Measurements from ENCODE around the gene DBET.
"Not testable (repeated sequence)": the region's sequence is repeated elsewhere in the genome, so short reads cannot be mapped to it uniquely, and the experiment has no call there.

The DBET gene

GRCh38 chr4:190049378-190050239 lies 14.7 kb upstream of the DBET start:
- not testable (repeated sequence) for DNase-seq

- not testable (repeated sequence) for DNase-seq
Measured at GRCh38 chr4:190058997-190059396, 5.3 kb upstream of the DBET start.

GRCh38 chr4:190064805-190065204 lies 503 bp downstream of the DBET start:
- DNase-seq = not testable (repeated sequence)

- DNase-seq = not testable (repeated sequence)
Measured at GRCh38 chr4:190068351-190068750, 4.0 kb downstream of the DBET start.

GRCh38 chr4:190093052-190093451 lies 28.8 kb downstream of the DBET start:
- not testable (repeated sequence) for DNase-seq

- DNase-seq = not testable (repeated sequence)
Measured at GRCh38 chr4:190094031-190094430, 29.7 kb downstream of the DBET start.

- DNase-seq = not testable (repeated sequence)
Measured at GRCh38 chr4:190095335-190095734, 31.0 kb downstream of the DBET start.

GRCh38 chr4:190099605-190100004 lies 35.3 kb downstream of the DBET start:
- not testable (repeated sequence) for DNase-seq

- DNase-seq = not testable (repeated sequence)
Measured at GRCh38 chr4:190101525-190101924, 37.2 kb downstream of the DBET start.

- not testable (repeated sequence) for DNase-seq
Measured at GRCh38 chr4:190106191-190106590, 41.9 kb downstream of the DBET start.

- DNase-seq = not testable (repeated sequence)
Measured at GRCh38 chr4:190106611-190107480, 42.5 kb downstream of the DBET start.

GRCh38 chr4:190107766-190108485 lies 43.6 kb downstream of the DBET start:
- DNase-seq = not testable (repeated sequence)

GRCh38 chr4:190108756-190109155 lies 44.5 kb downstream of the DBET start:
- DNase-seq = not testable (repeated sequence)

- not testable (repeated sequence) for DNase-seq
Measured at GRCh38 chr4:190109390-190110011, 45.2 kb downstream of the DBET start.

GRCh38 chr4:190110033-190110432 lies 45.7 kb downstream of the DBET start:
- DNase-seq = not testable (repeated sequence)

- DNase-seq = not testable (repeated sequence)
Measured at GRCh38 chr4:190110570-190111295, 46.4 kb downstream of the DBET start.

GRCh38 chr4:190112879-190113278 lies 48.6 kb downstream of the DBET start:
- not testable (repeated sequence) for DNase-seq

GRCh38 chr4:190114991-190115390 lies 50.7 kb downstream of the DBET start:
- DNase-seq = not testable (repeated sequence)

Data from activated T-cell treated with anti-CD3 and anti-CD28 coated beads, Interleukin-2, amount 50 U/mL, for 48 hours (primary cell).